ENCODE measurements around the gene ELF1. TPM values are rescaled to one million over a fixed set of nuclear protein-coding genes. Genes with fewer than 3 reads are reported as not detected.

Gene ELF1
- total RNA-seq, 1 experiment from 2014 or later, result 18.7 TPM

GRCh38 chr13:41029629-41030028 lies 10.5 kb upstream of the ELF1 start (continued):
- no peak for TF ChIP-seq ZBTB43 (CRISPR knock-in tag; IDR thresholded peaks at IDR 0.05)

GRCh38 chr13:41028051-41028450 lies 8.9 kb upstream of the ELF1 start:
- POLR2A ChIA-PET, result no interaction called here
- no peak for ATAC-seq
- Mint-ChIP-seq H3K27me3 (ENCODE audit: low read depth) (no peaks in the 10 kb centered on the region), H3K36me3 (no peaks in the 10 kb centered on the region), H3K27ac (no peak overlapping the region), H3K9me3 (no peaks in the 10 kb centered on the region), H3K4me3 (no peak overlapping the region), H3K4me1 (no peaks in the 10 kb centered on the region)
- TF ChIP-seq ERG (CRISPR knock-in tag; IDR thresholded peaks at IDR 0.05), result no peak
- no peak for TF ChIP-seq IRF2 (CRISPR knock-in tag; IDR thresholded peaks at IDR 0.05; ENCODE audit: borderline replicate concordance, low read depth)
- no peak for TF ChIP-seq USF1 (CRISPR knock-in tag; IDR thresholded peaks at IDR 0.05)
- TF ChIP-seq RELA (CRISPR knock-in tag; IDR thresholded peaks at IDR 0.05; ENCODE audit: borderline replicate concordance), result no peak
- no peak for TF ChIP-seq HMGXB4 (CRISPR knock-in tag; IDR thresholded peaks at IDR 0.05)
- TF ChIP-seq TEAD4 (CRISPR knock-in tag; IDR thresholded peaks at IDR 0.05), result no peak
- no peak for TF ChIP-seq TEAD1 (CRISPR knock-in tag; IDR thresholded peaks at IDR 0.05)
- no peak for TF ChIP-seq CTCF (IDR thresholded peaks at IDR 0.05)
- TF ChIP-seq ZNF532 (CRISPR knock-in tag; IDR thresholded peaks at IDR 0.05; ENCODE audit: borderline replicate concordance), result no peak
- no peak for TF ChIP-seq ZNF512 (CRISPR knock-in tag; IDR thresholded peaks at IDR 0.05; ENCODE audit: borderline replicate concordance)
- TF ChIP-seq ESRRA (CRISPR knock-in tag; IDR thresholded peaks at IDR 0.05; ENCODE audit: borderline replicate concordance), result no peak
- TF ChIP-seq ATF2 (CRISPR knock-in tag; IDR thresholded peaks at IDR 0.05; ENCODE audit: borderline replicate concordance, low read depth), result no peak
- no peak for TF ChIP-seq CDX4 (CRISPR knock-in tag; IDR thresholded peaks at IDR 0.05; ENCODE audit: borderline replicate concordance)
- no peak for TF ChIP-seq CBFB (CRISPR knock-in tag; IDR thresholded peaks at IDR 0.05; ENCODE audit: low read depth)
- TF ChIP-seq TCF7 (CRISPR knock-in tag; IDR thresholded peaks at IDR 0.05; ENCODE audit: low read depth), result no peak
- TF ChIP-seq NFE2L1 (CRISPR knock-in tag; IDR thresholded peaks at IDR 0.05), result no peak
- TF ChIP-seq ZNF138 (CRISPR knock-in tag; conservative IDR thresholded peaks at IDR 0.05), result no peak
- no peak for TF ChIP-seq MXD4 (CRISPR knock-in tag; IDR thresholded peaks at IDR 0.05; ENCODE audit: borderline replicate concordance)
- no peak for DNase-seq (ENCODE audit: low spot score)
- CTCF ChIA-PET, result no interaction called here

All from WTC11 (cell line).